Glutamatergic neuron (in vitro differentiated cells): Measurements from ENCODE around the gene CPNE1. TPM values are rescaled to one million over a fixed set of nuclear protein-coding genes. Genes with fewer than 3 reads are reported as not detected.
A peak's percentile ranks its signal among the peaks of the same experiment; 100 is the strongest.
"Not testable (repeated sequence)": the region's sequence is repeated elsewhere in the genome, so short reads cannot be mapped to it uniquely, and the experiment has no call there.

Experiments
- DNase-seq: peaks from one replicate; pipeline ENCODE4 v3.0.0; 2022
- H3K27ac Mint-ChIP-seq: one replicate; pipeline ENCODE4 v1.8.0; 2020; ENCODE audit warnings: mild to moderate bottlenecking, mixed read lengths, inconsistent platforms; ENCODE audit not compliant: unreplicated experiment
- H3K27me3 Mint-ChIP-seq: one replicate; pipeline ENCODE4 v1.8.0; 2020; ENCODE audit warnings: mild to moderate bottlenecking, moderate library complexity, mixed read lengths, inconsistent platforms; ENCODE audit not compliant: unreplicated experiment
- H3K36me3 Mint-ChIP-seq: one replicate; pipeline ENCODE4 v1.8.0; 2020; ENCODE audit warnings: mild to moderate bottlenecking, mixed read lengths, inconsistent platforms; ENCODE audit not compliant: unreplicated experiment
- H3K4me1 Mint-ChIP-seq: one replicate; pipeline ENCODE4 v1.8.0; 2020; ENCODE audit warnings: mild to moderate bottlenecking, low read depth, mixed read lengths, inconsistent platforms; ENCODE audit not compliant: unreplicated experiment
- H3K4me3 Mint-ChIP-seq: one replicate; pipeline ENCODE4 v1.8.0; 2020; ENCODE audit warnings: mild to moderate bottlenecking, mixed read lengths, inconsistent platforms; ENCODE audit not compliant: unreplicated experiment
- H3K9me3 Mint-ChIP-seq: one replicate; pipeline ENCODE4 v1.8.0; 2020; ENCODE audit warnings: mild to moderate bottlenecking, moderate library complexity, mixed read lengths, inconsistent platforms; ENCODE audit not compliant: unreplicated experiment
- long read RNA-seq: library from polyadenylated mRNA; unstranded; transcript quantifications from one replicate; pipeline ENCODE4 v2.0.0, GENCODE V29; 2020; ENCODE audit not compliant: unreplicated experiment
- total RNA-seq: library from RNA; stranded (reverse); fragmentation: NEBNext Ultra II Directional; extraction: Animal tissue kit (Norgen Biotek cat#: 25700); gene quantifications from one replicate; pipeline ENCODE4 v1.2.1, GENCODE V29; 2021; ENCODE audit not compliant: unreplicated experiment
- TF ChIP-seq, protein P1 (sequence below): fragments of 200-600 bp; sonication (generic); IDR thresholded peaks from one replicate; pipeline ENCODE4 v1.5.0; 2021; ENCODE audit not compliant: partially characterized antibody, unreplicated experiment

CPNE1 gene
- 327 TPM for total RNA-seq
- long read RNA-seq, transcript CPNE1-204 (16 exons, 1,928 nt): major isoform, 20 of 100 reads
- long read RNA-seq, partial matches to known transcripts: 4 of 100 reads
- long read RNA-seq, other reads (novel, unspliced or antisense): 71 of 100 reads

DNA sequence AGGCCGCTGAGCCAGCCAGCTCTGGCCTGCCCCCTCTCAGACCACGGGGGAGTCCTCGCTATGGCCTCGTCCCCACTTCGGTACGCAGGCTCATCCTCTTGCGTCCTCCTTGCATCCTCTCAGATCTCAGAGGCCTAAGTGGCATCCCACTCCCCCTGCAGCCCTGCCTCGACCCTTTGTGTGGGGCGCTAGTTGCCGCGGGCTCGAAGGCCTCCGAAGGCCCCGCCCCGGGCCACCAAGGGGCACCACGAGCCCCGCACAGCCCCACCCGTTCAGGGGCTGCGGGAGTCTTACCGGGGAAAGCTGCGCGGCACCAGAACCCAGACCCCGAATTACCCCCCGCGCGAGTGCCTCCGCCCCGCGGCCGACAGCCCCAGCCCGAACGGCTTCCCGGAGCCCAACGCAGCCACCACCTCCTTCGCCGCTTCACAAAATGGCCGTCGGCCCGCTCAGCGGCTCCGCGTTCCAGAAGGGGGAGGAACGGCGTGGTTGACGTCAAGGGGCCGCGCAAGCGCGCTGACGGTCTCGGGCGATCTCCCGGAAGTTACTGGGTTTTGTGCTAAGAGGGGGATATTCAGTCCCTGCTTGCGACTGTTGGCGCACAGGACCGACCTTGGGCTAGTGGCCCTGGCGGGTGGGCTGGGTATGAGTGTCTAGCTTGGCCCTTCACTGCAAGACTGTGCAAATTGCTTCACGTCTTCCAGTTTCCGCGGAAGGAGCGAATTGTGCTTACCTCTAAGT is at the start of gene CPNE1, which contains the start of gene RBM12:
Gene CPNE1 (minus strand): TSS at position 435 of the 741 bp plus-strand sequence. CDS start 31,977 bp downstream, outside the sequence.
Gene RBM12 (minus strand): TSS at position 435 of the 741 bp plus-strand sequence. CDS start 9,578 bp downstream, outside the sequence.
- Mint-ChIP-seq H3K36me3 (no peaks in the 10 kb centered on the region), H3K27me3 (peaks cover 3% of the 10 kb centered on the region), H3K27ac (peak within 1 kb of the TSS; percentile 99), H3K4me3 (peak within 1 kb of the TSS; percentile 86), H3K4me1 (peaks cover 23% of the 10 kb centered on the region), H3K9me3 (no peaks in the 10 kb centered on the region)
- TF ChIP-seq, protein P1, sequence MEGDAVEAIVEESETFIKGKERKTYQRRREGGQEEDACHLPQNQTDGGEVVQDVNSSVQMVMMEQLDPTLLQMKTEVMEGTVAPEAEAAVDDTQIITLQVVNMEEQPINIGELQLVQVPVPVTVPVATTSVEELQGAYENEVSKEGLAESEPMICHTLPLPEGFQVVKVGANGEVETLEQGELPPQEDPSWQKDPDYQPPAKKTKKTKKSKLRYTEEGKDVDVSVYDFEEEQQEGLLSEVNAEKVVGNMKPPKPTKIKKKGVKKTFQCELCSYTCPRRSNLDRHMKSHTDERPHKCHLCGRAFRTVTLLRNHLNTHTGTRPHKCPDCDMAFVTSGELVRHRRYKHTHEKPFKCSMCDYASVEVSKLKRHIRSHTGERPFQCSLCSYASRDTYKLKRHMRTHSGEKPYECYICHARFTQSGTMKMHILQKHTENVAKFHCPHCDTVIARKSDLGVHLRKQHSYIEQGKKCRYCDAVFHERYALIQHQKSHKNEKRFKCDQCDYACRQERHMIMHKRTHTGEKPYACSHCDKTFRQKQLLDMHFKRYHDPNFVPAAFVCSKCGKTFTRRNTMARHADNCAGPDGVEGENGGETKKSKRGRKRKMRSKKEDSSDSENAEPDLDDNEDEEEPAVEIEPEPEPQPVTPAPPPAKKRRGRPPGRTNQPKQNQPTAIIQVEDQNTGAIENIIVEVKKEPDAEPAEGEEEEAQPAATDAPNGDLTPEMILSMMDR: no peak
- DNase-seq: peak; percentile 94

DNA sequence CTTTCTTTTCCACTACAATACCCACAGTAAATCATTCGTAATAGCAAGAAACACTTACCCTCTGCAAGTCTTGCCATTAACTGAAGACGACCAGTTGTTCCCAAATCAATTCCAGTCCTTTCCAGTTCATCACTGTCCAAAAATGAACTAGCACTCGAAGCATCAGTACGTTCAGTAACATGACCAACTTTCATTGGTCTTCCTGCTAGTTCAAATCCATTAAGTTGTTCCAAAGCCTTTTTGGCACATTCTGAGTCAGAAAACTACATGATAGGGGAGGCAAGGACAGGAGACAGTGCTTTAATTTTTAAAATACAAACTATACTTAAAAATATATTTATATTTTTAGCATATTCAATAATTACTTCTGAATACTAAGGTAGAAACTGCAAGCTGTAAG is 49.4 kb upstream of the CPNE1 start:
- Mint-ChIP-seq H3K4me3 (no peak overlapping the region), H3K27ac (peak overlapping the region; percentile 55)
- TF ChIP-seq, protein P1: no peak

DNA sequence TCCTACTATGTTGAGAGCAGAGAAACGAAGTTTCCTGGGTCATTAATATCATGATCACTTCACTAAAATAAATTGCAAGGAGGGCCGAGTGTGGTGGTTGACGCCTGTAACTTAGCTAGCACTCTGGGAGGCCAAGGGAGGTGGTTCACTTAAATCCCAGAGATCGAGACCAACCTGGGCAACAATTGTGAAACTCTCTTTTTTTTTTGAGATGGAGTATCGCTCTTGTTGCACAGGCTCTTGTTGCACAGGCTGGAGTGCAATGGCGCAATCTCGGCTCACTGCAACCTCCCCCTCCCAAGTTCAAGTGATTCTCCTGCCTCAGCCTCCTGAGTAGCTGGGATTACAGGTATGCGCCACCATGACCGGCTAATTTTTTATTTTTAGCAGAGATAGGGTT is 48.4 kb upstream of the CPNE1 start:
- H3K36me3 Mint-ChIP-seq, H3K27ac Mint-ChIP-seq, H3K4me1 Mint-ChIP-seq, H3K27me3 Mint-ChIP-seq, DNase-seq, H3K4me3 Mint-ChIP-seq, H3K9me3 Mint-ChIP-seq: not testable (repeated sequence)

More for the DNA sequence above, 49.4 kb upstream of the CPNE1 start:
- peaks cover 3% of the 10 kb centered on the region for H3K4me1 Mint-ChIP-seq
- peaks cover 3% of the 10 kb centered on the region for H3K27me3 Mint-ChIP-seq
- H3K36me3 Mint-ChIP-seq: no peaks in the 10 kb centered on the region
- no peak for DNase-seq
- H3K9me3 Mint-ChIP-seq: peaks cover 2% of the 10 kb centered on the region

DNA sequence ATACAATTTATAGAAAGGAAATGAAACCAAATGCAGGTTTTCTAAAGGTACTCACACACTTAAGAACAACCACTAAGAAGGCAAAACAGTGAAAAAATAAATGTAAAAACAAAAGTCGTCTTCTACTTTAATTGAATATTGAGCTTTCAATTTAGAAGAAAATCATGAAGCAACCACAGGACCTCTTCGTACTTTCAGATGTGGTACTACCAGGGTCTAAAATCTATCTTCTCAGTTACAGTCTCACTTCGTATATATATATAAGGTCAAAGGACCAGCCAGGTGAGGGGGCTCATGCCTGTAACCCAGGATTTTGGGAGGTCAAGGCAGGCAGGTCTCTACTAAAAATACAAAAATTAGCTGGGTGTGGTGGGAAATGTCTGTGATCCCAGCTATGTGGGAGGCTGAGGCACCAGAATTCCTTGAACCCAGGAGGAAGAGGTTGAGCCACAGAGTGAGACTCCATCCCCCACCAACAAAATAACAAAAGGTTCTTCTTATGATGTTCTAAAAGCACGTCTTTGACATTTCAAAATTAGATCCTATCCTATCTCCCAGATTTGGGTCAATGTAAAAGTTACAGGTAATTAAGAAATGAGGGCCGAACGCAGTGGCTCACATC is 47.0 kb upstream of the CPNE1 start:
- Mint-ChIP-seq H3K36me3 (no peaks in the 10 kb centered on the region), H3K4me1 (peaks cover 3% of the 10 kb centered on the region), H3K4me3 (no peak overlapping the region), H3K27me3 (peaks cover 3% of the 10 kb centered on the region), H3K9me3 (peaks cover 2% of the 10 kb centered on the region), H3K27ac (peak overlapping the region; percentile 59)
- DNase-seq: no peak
- TF ChIP-seq, protein P1: no peak

DNA sequence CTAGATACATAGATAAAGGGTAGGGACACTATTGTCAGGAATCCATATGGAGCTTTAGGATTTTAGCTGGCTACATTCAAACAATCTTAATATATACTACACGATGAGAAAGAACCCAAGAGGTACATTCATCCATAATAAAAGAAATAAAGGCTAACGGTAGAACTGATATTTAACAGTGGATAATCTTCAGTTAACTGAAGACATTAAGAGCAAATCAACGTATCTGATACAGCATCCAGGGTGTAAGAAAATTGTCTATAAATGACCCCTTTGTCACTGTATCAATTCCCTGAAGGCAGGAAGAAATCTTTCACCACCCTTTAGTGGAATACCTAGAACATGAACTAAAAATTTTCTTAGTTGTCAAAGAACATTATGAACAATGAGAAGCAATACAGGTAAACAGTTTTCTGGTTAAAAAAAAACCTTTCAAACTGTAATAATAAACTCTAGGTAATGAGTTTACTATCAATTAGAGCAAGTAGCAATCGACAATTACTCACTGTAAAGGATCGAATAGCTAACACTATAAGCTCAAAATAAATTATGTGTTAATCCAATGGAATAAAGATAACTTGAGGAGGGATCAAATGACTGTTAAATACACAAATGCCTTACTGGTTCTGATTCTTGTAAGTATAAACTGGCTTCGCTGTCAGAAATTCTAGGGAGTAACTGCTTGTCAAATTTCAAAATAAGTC is 46.3 kb upstream of the CPNE1 start:
- no peak for DNase-seq
- no peaks in the 10 kb centered on the region for H3K36me3 Mint-ChIP-seq
- peak overlapping the region; percentile 59 for H3K27ac Mint-ChIP-seq
- TF ChIP-seq, protein P1: no peak
- peaks cover 2% of the 10 kb centered on the region for H3K9me3 Mint-ChIP-seq
- peaks cover 3% of the 10 kb centered on the region for H3K4me1 Mint-ChIP-seq
- H3K27me3 Mint-ChIP-seq: peaks cover 3% of the 10 kb centered on the region
- no peak overlapping the region for H3K4me3 Mint-ChIP-seq
